ENCODE measurements around the gene PIK3CD. TPM values are rescaled to one million over a fixed set of nuclear protein-coding genes. Genes with fewer than 3 reads are reported as not detected.
A peak's percentile ranks its signal among the peaks of the same experiment; 100 is the strongest.

The PIK3CD gene
- total and polyA plus RNA-seq, 10 of the 15 experiments (the other 5 are each of a cell fraction or from before 2014, with no cell fraction given) = 7.0 to 101 (median 51.1) TPM

DNA sequence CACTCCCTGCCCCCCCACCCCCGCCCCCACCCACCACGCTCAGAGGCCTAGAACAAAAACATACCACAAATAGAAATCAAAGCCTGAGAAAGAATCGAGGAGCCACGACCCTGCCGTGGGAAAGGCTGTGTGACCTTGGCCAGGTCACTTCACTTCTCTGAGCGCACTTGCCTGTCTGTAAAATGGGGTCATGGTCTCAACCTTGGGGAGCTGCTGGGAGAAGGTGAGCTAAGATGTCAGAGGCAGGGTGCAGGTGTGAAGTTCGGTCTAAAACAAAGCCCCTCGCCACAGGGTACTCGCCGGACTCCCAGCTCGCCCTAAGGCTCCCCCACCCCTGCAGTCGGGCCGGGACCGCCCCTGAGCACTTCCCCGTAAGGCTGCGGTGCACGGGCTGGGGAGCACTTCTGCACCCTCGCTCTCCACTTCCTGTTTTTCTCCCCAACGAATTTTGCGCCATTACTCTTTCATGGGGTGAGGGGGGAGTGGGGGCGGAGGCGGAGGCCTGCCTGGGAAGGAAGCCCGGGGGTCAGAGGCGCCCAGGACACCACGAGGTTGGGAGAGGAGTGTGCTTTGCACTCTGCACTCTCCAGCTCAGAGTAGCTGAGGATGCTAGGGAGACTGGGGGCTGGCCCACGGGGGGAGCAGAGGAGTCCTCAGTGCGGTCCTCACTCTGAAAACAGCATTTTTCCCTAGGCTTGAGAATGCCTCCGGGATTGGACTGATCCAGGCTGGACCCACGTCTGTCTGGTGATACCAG is 21.9 kb upstream of the PIK3CD start (continued):
- TF ChIP-seq, protein P1, sequence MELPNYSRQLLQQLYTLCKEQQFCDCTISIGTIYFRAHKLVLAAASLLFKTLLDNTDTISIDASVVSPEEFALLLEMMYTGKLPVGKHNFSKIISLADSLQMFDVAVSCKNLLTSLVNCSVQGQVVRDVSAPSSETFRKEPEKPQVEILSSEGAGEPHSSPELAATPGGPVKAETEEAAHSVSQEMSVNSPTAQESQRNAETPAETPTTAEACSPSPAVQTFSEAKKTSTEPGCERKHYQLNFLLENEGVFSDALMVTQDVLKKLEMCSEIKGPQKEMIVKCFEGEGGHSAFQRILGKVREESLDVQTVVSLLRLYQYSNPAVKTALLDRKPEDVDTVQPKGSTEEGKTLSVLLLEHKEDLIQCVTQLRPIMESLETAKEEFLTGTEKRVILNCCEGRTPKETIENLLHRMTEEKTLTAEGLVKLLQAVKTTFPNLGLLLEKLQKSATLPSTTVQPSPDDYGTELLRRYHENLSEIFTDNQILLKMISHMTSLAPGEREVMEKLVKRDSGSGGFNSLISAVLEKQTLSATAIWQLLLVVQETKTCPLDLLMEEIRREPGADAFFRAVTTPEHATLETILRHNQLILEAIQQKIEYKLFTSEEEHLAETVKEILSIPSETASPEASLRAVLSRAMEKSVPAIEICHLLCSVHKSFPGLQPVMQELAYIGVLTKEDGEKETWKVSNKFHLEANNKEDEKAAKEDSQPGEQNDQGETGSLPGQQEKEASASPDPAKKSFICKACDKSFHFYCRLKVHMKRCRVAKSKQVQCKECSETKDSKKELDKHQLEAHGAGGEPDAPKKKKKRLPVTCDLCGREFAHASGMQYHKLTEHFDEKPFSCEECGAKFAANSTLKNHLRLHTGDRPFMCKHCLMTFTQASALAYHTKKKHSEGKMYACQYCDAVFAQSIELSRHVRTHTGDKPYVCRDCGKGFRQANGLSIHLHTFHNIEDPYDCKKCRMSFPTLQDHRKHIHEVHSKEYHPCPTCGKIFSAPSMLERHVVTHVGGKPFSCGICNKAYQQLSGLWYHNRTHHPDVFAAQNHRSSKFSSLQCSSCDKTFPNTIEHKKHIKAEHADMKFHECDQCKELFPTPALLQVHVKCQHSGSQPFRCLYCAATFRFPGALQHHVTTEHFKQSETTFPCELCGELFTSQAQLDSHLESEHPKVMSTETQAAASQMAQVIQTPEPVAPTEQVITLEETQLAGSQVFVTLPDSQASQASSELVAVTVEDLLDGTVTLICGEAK (IDR thresholded peaks at IDR 0.05; ENCODE audit: borderline replicate concordance) = peak; percentile 26; the same call in 1 of the 2 replicates
- no peak for TF ChIP-seq RBBP5 (conservative IDR thresholded peaks at IDR 0.05)
- 0 out of 2 replicates have a peak, but pooled peaks have one; percentile 76 for TF ChIP-seq RCOR1 (conservative IDR thresholded peaks at IDR 0.05; ENCODE audit: low read depth, low read length)
- no peak for TF ChIP-seq RUNX3 (IDR thresholded peaks at IDR 0.05; ENCODE audit: low read length)
- no peak for TF ChIP-seq SMAD5 (IDR thresholded peaks at IDR 0.05; ENCODE audit: low read depth)
- TF ChIP-seq, protein P2, sequence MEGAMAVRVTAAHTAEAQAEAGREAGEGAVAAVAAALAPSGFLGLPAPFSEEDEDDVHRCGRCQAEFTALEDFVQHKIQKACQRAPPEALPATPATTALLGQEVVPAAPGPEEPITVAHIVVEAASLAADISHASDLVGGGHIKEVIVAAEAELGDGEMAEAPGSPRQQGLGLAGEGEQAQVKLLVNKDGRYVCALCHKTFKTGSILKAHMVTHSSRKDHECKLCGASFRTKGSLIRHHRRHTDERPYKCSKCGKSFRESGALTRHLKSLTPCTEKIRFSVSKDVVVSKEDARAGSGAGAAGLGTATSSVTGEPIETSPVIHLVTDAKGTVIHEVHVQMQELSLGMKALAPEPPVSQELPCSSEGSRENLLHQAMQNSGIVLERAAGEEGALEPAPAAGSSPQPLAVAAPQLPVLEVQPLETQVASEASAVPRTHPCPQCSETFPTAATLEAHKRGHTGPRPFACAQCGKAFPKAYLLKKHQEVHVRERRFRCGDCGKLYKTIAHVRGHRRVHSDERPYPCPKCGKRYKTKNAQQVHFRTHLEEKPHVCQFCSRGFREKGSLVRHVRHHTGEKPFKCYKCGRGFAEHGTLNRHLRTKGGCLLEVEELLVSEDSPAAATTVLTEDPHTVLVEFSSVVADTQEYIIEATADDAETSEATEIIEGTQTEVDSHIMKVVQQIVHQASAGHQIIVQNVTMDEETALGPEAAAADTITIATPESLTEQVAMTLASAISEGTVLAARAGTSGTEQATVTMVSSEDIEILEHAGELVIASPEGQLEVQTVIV (IDR thresholded peaks at IDR 0.05; ENCODE audit: borderline replicate concordance, partially characterized antibody) = peak; percentile 45
- TF ChIP-seq, protein P3, sequence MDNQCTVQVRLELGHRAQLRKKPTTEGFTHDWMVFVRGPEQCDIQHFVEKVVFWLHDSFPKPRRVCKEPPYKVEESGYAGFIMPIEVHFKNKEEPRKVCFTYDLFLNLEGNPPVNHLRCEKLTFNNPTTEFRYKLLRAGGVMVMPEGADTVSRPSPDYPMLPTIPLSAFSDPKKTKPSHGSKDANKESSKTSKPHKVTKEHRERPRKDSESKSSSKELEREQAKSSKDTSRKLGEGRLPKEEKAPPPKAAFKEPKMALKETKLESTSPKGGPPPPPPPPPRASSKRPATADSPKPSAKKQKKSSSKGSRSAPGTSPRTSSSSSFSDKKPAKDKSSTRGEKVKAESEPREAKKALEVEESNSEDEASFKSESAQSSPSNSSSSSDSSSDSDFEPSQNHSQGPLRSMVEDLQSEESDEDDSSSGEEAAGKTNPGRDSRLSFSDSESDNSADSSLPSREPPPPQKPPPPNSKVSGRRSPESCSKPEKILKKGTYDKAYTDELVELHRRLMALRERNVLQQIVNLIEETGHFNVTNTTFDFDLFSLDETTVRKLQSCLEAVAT (IDR thresholded peaks at IDR 0.05) = peak; percentile 75
- peak; percentile 60 for TF ChIP-seq MEF2B (IDR thresholded peaks at IDR 0.05; ENCODE audit: partially characterized antibody, poor library complexity, severe bottlenecking)
- TF ChIP-seq TCF12 (IDR thresholded peaks at IDR 0.05; ENCODE audit: low read depth, low read length) = no peak
- TF ChIP-seq SMARCA5 (IDR thresholded peaks at IDR 0.05) = peak; percentile 100
